ENCODE results near the gene FAM171A1.

GRCh38 chr10:15228426-15228825 lies 142.7 kb downstream of the FAM171A1 start:
- no peak for TF ChIP-seq POLR2A (IDR thresholded peaks at IDR 0.05; ENCODE audit: low read depth, low read length)
- no peak for TF ChIP-seq POLR2AphosphoS5 (IDR thresholded peaks at IDR 0.05; ENCODE audit: low read depth, low read length)
- TF ChIP-seq TAF1 (IDR thresholded peaks at IDR 0.05; ENCODE audit: borderline replicate concordance, low read depth, low read length): no peak

Measured in GM12892 (cell line).